Vagina (tissue), 2 donors: ENCODE measurements around the gene ESAM. TPM values are rescaled to one million over a fixed set of nuclear protein-coding genes. Genes with fewer than 3 reads are reported as not detected.

Experiments
- DNase-seq, 2 donors: peaks; one replicate each; pipeline ENCODE4 v3.0.0-alpha.2; 2017; ENCODE audit errors: extremely low spot score in 2 of 2
- H3K27ac ChIP-seq: fragments of 200-600 bp; sonication (generic); one replicate; pipeline ENCODE4 v1.5.1; 2019
- H3K27me3 ChIP-seq: fragments of 200-600 bp; sonication (generic); one replicate; pipeline ENCODE4 v1.5.1; 2019
- H3K36me3 ChIP-seq, 2 donors: fragments of 200-600 bp; sonication (generic); one replicate each; pipeline ENCODE4 v1.5.1; 2017 to 2019
- H3K4me1 ChIP-seq: fragments of 200-600 bp; sonication (generic); one replicate; pipeline ENCODE4 v1.5.1; 2019
- H3K4me3 ChIP-seq, 2 donors: fragments of 200-600 bp; sonication (generic); 1 replicate in 1 of 2; 2 replicates in 1 of 2; pipeline ENCODE4 v1.5.1; 2016 to 2019
- H3K9me3 ChIP-seq: fragments of 200-600 bp; sonication (generic); one replicate; pipeline ENCODE4 v1.5.1; 2019
- POLR2A ChIP-seq, 2 donors: fragments of 450-650 bp; IDR thresholded peaks; one replicate each; pipeline ENCODE4 v1.6.1; 2017; ENCODE audit warnings: antibody characterized with exemption in 2 of 2, mild to moderate bottlenecking in 2 of 2, moderate library complexity in 2 of 2
- POLR2AphosphoS5 ChIP-seq, 2 donors: sonication (generic); formaldehyde crosslinking; IDR thresholded peaks; one replicate each; pipeline ENCODE4 v1.9.0; 2017; ENCODE audit warnings: antibody characterized with exemption in 2 of 2, mild to moderate bottlenecking in 2 of 2, low read depth in 1 of 2; ENCODE audit not compliant: insufficient read depth in 1 of 2
- intact Hi-C: fragments of 100-400 bp; cut with DNase I; formaldehyde crosslinking; loops from one replicate; pipeline ENCODE4 v1.15.1; 2023
- total RNA-seq: library from RNA; depleted of rRNA; stranded (reverse); fragments of >200 nt; gene quantifications from one replicate; pipeline ENCODE4 v1.2.3, GENCODE V29; 2016
- TF ChIP-seq, protein P1 (sequence below), 3 experiments: fragments of 450-650 bp in 2 of 3; fragments of 200-600 bp in 1 of 3; sonication (generic) in 1 of 3; IDR thresholded peaks; one replicate each; pipeline ENCODE4 v1.5.1; 2017 to 2019; ENCODE audit warnings: antibody characterized with exemption in 3 of 3, mild to moderate bottlenecking in 2 of 3, moderate library complexity in 2 of 3

The ESAM gene
- total RNA-seq, 1 donor from 2014 or later, result 34.9 TPM

DNA sequence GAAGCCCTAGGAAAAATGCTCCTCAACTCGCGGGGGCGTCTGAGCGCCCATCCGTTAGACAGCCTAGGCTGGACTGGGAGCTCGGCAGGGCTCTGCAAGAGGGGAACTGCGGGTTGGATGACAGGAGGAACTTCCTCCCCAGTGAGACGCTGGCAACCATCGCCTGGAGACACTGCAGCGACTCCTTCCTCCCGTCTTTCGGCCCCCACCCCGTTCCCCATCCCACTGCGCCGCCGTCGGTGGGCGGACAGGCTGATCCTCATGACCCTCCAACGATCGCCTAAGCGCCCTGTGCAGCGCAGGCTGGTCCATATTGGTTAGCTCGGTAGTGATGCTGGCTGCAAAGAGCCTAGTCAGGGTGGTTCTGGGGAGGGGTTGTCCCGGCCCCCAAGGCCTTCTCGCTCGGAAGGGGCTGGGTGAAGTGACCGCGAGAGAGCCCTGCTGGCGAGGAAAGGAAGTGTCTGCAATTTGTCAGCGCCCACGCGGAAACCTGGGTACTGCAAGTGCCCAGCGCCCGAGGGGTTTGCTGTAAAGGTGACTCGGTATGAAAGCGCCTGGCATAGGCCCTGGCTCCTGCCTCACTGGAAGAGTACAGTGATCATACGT lies 21.7 kb downstream of the ESAM start:
- H3K4me3 ChIP-seq, result peak overlapping the region; percentile 52 to 58
- no peak for DNase-seq
- H3K27me3 ChIP-seq, result no peaks in the 10 kb centered on the region
- intact Hi-C loops, result no loop called here
- no peaks in the 10 kb centered on the region for H3K9me3 ChIP-seq
- peaks cover 21% of the 10 kb centered on the region for H3K4me1 ChIP-seq
- H3K27ac ChIP-seq, result no peak overlapping the region
- H3K36me3 ChIP-seq, result no peaks in the 10 kb centered on the region
- TF ChIP-seq, protein P1, sequence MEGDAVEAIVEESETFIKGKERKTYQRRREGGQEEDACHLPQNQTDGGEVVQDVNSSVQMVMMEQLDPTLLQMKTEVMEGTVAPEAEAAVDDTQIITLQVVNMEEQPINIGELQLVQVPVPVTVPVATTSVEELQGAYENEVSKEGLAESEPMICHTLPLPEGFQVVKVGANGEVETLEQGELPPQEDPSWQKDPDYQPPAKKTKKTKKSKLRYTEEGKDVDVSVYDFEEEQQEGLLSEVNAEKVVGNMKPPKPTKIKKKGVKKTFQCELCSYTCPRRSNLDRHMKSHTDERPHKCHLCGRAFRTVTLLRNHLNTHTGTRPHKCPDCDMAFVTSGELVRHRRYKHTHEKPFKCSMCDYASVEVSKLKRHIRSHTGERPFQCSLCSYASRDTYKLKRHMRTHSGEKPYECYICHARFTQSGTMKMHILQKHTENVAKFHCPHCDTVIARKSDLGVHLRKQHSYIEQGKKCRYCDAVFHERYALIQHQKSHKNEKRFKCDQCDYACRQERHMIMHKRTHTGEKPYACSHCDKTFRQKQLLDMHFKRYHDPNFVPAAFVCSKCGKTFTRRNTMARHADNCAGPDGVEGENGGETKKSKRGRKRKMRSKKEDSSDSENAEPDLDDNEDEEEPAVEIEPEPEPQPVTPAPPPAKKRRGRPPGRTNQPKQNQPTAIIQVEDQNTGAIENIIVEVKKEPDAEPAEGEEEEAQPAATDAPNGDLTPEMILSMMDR (IDR thresholded peaks at IDR 0.05), result peak in 2 of 3 experiments; percentile 27 to 29
- TF ChIP-seq POLR2AphosphoS5 (IDR thresholded peaks at IDR 0.05; ENCODE audit: insufficient read depth in 1 of 2, low read depth in 1 of 2), result no peak

DNA sequence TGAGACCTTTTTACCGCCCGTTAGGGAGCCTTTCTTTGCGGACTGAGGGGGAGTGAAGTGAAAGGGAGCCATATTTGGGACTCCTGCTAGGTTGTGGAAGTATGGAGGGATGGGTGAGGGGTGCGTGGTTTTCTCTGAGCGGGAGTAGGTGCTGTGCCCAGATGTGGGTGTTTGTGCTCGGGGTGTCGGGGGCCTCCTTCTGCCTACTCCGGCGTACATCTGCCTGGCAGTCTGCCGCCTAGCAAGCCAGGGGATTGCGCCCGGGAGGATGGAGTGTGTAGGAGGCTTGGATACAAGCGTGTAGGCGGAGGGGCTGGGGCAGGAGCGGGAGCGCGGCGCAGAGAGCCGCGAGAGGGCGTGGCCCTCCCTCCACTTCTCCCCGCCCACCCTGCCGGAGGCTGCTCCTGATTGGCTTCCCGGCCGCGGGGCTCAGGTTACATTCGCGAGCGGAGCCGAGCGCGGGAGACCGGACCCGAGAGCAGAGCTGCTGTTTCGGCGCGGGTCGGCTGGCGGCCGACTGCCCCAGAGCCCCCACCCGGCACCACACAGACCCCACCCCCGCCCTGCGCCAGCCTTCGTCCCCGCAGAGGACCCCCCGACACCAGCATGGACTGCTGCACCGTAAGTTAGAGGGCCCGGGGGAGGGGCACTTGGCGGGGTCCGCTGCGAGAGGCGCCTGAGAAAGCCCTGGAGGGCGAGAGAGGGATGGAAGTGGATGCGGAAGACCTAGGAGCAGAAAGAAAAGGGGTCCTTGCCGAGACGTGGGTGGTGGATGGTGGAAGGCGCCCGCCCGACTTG lies 22.4 kb downstream of the ESAM start, which contains the start of gene NRGN:
Gene NRGN (plus strand): TSS at position 464 of the 798 bp plus-strand sequence. CDS start 143 bp downstream, at position 607.
- Histone ChIP-seq H3K4me1 (peaks cover 19% of the 10 kb centered on the region), H3K9me3 (no peaks in the 10 kb centered on the region), H3K4me3 (peak within 1 kb of the TSS; percentile 52 to 58), H3K36me3 (no peaks in the 10 kb centered on the region), H3K27ac (no peak within 1 kb of the TSS), H3K27me3 (no peaks in the 10 kb centered on the region)
- peak in 1 of 2 donors; percentile 36 for TF ChIP-seq POLR2AphosphoS5 (IDR thresholded peaks at IDR 0.05; ENCODE audit: insufficient read depth in 1 of 2, low read depth in 1 of 2)
- TF ChIP-seq, protein P1 (IDR thresholded peaks at IDR 0.05), result no peak
- intact Hi-C loops, result no loop called here
- DNase-seq, result no peak

DNA sequence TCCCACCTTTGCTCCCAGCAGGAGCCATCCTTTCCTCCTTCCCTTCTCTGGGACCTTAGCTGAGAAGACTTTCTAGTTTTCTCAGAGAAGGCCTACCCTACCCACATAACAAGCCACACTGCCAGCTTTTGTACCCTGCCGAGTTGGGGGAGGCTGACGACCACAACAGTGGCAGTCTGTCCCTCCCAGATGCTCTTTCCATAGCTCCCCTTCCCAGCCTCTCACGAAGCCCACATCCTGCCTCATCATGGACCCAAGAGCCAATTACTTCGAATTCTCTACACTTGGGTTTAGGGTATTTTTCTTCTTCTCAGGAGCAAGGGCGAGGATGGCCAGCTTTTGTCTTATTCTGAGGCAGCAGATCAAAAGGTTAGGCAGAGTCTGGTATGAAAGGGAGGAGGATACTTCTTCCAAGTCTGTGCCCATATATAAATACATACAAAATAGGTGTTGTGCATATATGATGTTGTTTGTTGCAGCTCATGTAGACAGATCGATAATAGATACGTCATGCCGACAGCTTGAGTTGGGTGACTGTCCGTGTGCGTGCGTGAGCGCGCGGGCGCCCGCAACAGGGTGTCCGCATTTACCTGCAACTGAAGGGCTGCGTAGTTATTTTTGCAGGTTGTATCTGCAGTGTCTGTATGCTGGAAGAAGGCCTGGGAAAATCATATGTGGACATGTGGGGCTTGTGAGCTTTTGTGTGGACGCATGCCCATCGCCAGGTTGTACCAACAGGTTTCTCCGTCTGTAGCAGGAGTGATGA lies 23.2 kb downstream of the ESAM start:
- Histone ChIP-seq H3K27me3 (no peaks in the 10 kb centered on the region), H3K27ac (no peak overlapping the region), H3K36me3 (no peaks in the 10 kb centered on the region), H3K4me1 (peaks cover 19% of the 10 kb centered on the region), H3K4me3 (peak overlapping the region; percentile 52 to 58), H3K9me3 (no peaks in the 10 kb centered on the region)
- intact Hi-C loops, result no loop called here
- TF ChIP-seq, protein P1 (IDR thresholded peaks at IDR 0.05), result no peak
- TF ChIP-seq POLR2A (IDR thresholded peaks at IDR 0.05) (no peak), POLR2AphosphoS5 (IDR thresholded peaks at IDR 0.05; ENCODE audit: insufficient read depth in 1 of 2, low read depth in 1 of 2) (no peak)
- no peak for DNase-seq

GRCh38 chr11:124737638-124738305 lies 24.3 kb downstream of the ESAM start:
- TF ChIP-seq POLR2AphosphoS5 (IDR thresholded peaks at IDR 0.05; ENCODE audit: insufficient read depth in 1 of 2, low read depth in 1 of 2), result no peak
- TF ChIP-seq, protein P1 (IDR thresholded peaks at IDR 0.05), result no peak
- TF ChIP-seq POLR2A (IDR thresholded peaks at IDR 0.05), result no peak
- Histone ChIP-seq H3K4me3 (no peak overlapping the region), H3K27ac (no peak overlapping the region), H3K36me3 (no peaks in the 10 kb centered on the region), H3K27me3 (no peaks in the 10 kb centered on the region), H3K4me1 (peaks cover 19% of the 10 kb centered on the region), H3K9me3 (no peaks in the 10 kb centered on the region)
- no peak for DNase-seq
- intact Hi-C loops, result no loop called here
